Right lung (tissue), 10 donors: ENCODE data around the gene CHRNA1. TPM values are rescaled to one million over a fixed set of nuclear protein-coding genes. Genes with fewer than 3 reads are reported as not detected.
A peak's percentile ranks its signal among the peaks of the same experiment; 100 is the strongest.

Experiments
- DNase-seq, 2 donors: peaks; one replicate each; pipeline ENCODE4 v3.0.0-alpha.2; 2013
- long read RNA-seq, 8 donors: transcript quantifications; one replicate each; lab custom pipeline, GENCODE V29; 2026
- polyA plus RNA-seq, 5 donors: library from polyadenylated mRNA; unstranded; fragments of 120-200 nt; gene quantifications; one replicate each; pipeline versions ENCODE4 v1.2.1 to v1.2.3, GENCODE V29; 2013; ENCODE audit warnings: inconsistent platforms in 1 of 5, low replicate concordance in 1 of 5; ENCODE audit not compliant: insufficient read length in 5 of 5, insufficient read depth in 1 of 5

CHRNA1 gene
- polyA plus RNA-seq, result 1 to 10 TPM in 1 of 5 donors, under 1 TPM in 4; 0.27 to 6.2 (median 0.46) TPM
- long read RNA-seq, donor 1, result 0 reads
- long read RNA-seq, donor 2, result 0 reads
- long read RNA-seq, donor 3, result 0 reads
- long read RNA-seq, donor 4, result 0 reads
- long read RNA-seq, donor 5, result 0 reads
- long read RNA-seq, donor 6, partial matches to known transcripts, result 0 of 1 reads
- long read RNA-seq, donor 6, other reads (novel, unspliced or antisense), result 0 of 1 reads
- long read RNA-seq, donor 7, result 0 reads
- long read RNA-seq, donor 8, result 0 reads

DNA sequence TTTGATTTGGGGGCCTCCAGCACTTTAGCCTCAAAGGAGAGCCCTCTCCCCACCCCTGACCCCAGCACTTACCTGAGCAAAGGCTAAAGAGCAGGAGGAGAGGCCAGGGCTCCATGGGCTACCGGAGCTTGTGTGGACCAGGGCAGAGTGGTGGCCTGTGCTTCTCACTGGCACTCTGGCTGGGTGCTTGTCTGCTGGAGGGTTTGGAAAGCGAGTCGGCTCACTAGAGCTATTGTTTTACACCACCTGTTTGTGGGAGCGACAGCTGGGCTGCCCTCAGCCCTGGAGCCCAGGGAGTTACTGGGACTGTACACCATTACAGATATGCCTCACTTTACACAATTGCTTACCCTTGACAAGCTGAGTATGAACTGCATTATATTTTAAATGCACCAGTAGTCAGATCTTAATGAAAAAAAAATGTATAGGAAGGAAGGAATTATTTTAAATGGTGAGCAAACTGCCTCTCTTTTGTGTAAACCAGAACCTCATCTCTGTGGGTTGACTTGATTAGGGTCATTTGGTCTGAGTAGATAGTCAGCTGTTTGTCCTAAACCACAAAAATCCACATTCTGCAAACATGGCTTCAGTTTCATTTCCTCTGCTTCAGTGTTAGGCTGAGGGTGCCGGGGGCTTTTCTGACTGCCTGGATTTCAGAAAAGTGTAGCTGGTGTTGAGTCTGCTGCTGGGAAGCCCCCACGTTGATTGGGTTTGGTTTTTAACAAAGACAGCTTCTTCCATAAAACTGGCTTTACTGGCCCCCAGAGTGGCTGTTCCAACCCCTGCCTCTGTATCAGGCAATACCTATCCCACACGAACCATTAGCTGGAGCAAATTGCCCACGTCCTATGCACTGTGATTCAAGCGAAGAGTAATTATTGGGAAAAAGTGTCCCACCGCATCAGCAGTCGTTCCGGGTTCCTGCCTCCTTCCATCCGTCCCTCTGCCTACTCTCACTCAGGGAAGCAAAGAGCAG lies at the start of gene CHRNA1:
TSS of gene CHRNA1 (minus strand) at position 193 of the 976 bp plus-strand sequence. CDS start at position 115, 78 bp downstream.
- no peak for DNase-seq

DNA sequence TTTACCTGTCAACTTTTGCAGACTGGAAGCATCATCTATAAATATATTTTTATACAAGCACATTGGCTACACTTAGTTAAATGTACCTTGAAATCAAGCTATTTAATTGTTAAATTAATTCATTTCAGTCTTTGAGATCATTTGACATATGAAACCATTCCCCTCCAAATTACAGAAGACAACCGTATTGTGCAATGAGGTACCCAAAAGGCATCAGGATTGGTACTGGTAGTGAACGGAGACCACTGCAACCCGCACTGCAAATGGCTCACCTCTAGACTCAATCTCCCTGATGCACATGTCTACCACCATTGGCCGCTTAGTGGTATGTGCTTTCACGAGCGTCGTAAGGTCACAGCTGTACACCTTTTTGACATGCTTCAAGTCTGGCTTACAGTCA lies 47.8 kb upstream of the CHRNA1 start:
- DNase-seq, result no peak

DNA sequence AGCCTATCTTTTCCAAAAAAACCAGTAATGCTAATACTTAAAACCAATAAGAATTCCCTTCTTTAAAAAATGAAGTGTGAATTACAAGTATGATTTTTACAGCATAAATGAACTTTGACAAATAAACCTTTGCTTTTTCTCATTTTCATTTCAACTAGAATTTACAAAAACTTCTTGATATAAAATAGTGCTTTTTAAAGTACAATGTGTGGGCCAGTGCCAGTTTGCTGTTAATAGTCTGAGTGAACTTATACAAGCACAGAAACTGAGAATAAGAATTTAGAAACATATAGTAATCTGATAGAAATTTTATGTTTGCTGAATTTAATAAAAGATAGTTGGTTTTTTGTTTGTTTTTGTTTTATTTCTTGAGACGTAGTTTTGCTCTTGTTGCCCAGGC lies 43.7 kb upstream of the CHRNA1 start:
- no peak for DNase-seq

DNA sequence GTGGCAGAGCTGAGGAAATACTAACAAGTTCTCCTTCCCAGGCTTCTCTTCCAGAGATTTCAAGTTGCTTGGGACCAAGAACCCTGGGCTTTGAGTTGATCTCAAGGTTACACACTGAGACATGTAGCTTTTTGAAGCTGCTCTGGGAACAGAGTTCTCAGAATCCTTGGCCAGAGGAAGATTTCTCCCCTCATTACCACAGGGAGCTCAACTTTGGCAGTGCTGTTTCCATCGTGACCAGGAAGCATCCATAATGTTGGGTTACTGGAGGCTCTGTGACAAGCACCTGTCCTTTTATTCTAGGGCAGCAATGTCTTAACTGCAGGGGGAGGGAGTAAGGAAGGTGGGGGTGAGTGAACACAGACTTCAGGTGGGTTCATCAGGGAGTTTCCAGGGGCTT lies 41.5 kb upstream of the CHRNA1 start:
- DNase-seq, result no peak

DNA sequence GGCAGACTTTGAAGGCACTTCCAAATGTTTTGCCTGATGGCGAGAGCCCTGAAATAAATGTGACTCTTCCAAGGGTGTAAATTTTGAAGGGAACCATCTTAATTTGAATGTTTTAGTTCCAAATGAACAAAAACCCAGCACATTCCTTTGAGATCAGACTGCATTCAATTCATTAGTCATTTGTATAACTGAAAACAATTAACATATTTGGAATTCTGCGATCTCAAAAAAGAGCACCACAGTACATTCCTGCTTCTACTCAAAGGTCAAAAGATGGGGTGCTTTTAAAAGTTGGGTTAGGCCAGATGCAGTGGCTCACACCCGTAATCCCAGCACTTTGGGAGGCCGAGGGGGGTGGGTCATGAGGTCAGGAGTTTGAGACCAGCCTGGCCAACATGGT lies 38.2 kb upstream of the CHRNA1 start:
- no peak for DNase-seq

DNA sequence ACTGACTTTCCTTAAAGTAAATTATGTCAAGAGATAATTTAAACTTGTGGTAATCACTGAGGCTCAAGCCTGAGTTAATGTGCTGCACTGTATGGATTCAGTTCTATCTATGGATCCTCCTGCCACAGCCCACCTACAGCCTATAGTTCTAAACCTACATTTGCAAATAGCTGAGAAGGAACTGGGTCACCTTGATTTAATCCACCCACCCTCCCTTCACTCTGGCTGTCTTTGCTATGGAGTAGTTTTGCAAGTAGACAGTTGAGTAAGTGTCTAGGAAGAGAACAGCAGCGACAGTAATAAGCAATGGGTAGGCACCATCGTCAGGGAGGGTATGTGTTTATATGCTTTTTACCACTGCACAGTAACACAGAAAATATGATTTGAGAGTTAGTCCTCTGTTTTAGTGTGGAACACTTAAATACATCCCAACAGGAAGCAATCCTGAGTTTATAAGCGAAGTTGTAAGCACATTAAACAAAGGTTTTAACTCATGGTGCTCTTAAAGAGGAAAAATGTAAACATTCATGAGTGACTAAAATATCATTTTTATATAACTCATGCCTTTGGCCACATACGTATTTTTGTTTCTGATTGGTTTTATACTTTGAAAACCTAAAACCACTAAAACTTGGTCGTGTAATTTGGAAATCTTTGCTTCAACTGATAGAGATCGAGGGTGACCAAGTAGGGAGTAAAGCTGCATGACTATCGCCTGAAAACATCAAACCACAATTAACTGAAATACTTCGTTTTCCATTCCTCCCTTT lies 36.3 kb upstream of the CHRNA1 start:
- DNase-seq, result no peak

DNA sequence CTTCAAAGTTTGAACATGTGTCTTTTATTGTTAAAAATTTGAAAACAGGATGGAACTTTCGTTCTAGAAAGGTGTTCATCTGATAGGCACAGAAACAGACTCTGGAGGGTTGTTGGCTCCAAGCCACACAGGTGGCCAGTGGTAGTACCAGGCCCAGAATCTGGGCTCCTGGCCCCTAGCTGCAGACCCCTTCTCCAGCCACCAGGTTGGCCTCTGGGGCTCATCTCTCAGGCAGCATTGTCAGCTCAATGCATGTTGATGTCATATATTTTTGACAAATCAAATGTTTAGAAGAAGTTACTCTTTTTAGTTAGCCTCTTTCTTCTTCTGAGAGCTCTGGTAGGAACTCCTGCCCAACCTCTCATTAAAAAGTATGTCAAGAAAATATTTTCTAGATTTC lies 34.5 kb upstream of the CHRNA1 start:
- no peak for DNase-seq

DNA sequence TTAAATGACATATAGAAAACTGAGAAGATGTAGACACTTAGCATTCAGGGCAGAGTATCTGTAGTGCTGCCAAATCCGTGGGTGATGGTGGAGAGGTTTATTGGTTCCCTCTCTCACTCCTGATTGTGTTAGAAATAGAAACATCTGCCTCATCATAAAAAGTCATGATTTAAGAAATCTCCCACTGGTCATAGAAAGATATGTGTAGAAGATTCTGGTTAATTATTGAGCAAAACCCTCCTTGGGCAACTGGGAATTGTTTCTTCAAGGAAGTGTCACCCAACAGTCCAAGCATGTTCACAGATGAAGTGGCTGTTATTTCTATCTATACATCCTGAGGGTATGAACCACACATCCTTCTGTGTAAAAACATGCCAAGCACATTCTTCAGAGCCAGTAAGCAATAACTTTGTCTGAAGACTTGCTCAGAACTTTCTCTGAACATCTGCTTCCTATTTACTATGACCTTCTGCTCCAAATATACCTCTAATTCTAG lies 33.6 kb upstream of the CHRNA1 start:
- DNase-seq, result no peak

DNA sequence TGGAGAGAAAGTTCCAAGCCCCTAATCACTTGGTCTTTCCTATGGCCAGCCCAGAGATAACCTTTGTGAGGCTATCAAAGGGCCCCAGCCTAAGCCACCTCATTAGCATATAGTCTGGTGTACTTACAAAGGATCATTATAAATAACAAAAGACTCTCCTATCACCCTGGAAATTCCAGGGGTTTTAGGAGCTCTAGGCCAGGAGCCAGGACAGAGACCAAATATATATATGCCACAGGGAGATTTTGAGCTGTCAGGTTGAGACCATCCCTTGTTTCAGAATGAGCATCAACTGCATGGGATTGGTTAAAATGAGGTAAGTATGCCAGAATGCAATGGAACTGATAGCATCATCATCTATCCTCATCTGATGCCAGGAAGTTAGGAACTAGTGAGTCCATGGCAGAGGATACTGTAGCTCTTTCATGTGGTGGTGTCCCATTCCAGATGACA lies 32.1 kb upstream of the CHRNA1 start:
- DNase-seq, result no peak

DNA sequence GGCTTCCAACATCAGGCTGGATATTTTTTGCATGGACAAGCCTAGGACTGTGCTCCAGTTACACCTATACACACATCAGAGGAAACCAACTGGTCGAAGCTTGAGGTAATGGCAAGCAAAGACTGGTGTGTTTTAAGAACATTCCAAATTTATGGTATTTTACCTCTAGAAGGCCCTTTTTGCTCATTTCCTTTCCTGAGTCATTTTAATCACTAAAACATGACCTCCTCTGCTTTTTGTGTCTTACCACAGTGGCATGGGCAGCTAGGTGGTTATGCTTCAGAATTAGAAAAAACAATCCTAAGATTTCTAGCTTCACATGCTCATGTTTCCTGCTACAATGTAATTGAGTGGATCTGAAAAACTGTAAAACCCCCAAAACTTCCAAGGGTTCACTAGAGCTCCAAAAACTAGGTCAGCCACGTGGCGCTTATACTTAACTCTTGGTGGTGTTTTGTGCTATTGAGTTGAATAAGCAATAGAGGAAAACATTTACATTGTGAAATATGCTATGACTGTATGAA lies 30.6 kb upstream of the CHRNA1 start:
- DNase-seq, result no peak

DNA sequence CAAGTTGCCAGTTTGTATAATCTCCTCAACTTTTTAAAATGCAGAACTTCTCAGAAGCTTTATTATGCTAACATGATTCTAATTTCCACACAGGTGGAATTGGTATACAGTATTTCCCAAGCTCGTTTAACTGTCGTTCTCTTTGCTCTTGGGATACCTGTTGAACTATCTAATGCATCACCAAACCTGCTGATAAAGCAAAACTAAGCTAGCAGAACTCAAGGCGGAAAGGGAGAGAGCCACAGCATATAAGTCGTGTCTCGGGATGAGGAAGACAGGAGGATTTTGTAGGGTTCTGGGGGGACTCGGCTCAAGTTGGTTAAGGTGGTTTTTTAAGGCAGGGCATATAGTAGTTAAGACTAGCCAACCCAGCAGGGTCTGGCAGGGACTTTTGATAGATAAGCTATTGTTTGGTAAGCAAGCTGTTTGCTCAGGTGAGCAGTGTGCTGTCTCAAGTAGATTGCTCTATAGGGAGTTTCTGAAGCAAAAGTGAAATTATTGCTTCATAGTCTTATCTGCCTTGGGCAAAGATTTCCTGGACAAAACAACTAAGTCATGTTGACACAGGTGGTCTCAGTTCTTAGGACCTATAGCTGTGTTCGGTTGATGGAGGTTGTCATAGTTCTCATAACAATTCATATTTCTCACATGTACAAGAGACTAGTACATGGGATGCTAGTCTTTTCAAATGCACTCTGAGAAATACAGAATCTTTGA lies 28.2 kb upstream of the CHRNA1 start:
- DNase-seq, result no peak

DNA sequence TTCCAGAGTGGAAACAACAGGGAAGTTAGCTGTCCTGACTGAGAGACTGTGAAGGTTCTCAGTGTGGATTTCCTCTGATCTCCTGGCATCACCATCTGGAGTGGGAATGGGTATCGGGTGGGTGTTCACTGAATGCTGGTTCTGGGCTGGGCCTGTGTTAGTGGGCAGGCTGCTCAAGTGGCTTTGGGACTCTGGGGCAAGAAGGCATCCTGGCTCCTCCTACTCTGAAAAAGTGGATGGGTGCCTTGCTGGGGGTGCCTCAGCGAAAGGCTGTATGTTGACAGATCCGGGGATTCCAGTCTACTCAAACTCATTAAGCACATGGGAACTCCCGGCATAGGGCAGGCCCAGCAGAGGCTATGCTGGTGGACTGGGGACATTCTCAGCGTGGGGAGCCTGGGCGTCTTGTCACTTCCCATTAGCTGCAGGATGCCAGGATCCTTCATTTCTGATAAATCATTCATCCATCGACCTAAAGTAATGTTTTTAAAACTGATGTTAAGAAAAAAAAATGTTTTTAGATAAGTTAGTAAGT lies 27.5 kb upstream of the CHRNA1 start:
- no peak for DNase-seq

DNA sequence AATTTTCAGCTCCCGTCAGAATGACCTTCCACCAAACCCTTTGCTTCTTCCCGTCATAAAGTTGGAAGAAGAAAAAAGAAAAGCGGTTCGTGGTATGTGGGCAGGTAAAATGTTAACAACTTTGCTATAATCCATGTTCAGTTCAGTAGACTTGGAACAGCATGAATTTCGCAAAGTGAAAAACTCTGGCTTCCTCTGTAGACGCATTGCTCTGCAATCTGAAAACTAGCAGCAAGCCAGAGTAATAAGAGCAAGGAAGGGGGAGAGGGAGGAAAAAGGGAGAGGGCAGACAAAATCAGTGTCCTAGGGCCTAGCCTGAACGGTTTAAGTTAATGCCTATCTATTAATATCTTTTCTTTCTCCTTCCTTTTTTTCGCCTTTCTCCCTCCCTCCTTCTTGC lies 26.7 kb upstream of the CHRNA1 start:
- DNase-seq, result no peak

DNA sequence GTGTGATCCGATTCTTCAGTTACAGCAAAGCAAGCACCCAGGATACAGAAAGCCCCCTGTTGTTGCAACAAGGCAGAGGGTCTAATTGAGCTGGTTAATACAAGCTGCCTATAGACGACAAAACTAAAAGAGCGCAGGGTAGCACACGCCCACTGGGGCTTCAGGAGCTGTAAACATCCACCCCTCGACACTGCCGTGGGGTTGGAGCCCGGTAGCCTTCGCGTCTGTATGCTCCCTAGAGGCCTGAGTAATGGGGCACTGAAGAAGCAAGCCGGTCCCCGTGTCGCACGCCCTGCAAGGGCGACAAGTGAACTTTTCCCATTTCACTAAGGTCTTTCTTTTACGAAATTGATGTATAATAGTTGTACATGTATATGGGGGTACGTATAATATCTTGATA lies 24.7 kb upstream of the CHRNA1 start:
- DNase-seq, result no peak

DNA sequence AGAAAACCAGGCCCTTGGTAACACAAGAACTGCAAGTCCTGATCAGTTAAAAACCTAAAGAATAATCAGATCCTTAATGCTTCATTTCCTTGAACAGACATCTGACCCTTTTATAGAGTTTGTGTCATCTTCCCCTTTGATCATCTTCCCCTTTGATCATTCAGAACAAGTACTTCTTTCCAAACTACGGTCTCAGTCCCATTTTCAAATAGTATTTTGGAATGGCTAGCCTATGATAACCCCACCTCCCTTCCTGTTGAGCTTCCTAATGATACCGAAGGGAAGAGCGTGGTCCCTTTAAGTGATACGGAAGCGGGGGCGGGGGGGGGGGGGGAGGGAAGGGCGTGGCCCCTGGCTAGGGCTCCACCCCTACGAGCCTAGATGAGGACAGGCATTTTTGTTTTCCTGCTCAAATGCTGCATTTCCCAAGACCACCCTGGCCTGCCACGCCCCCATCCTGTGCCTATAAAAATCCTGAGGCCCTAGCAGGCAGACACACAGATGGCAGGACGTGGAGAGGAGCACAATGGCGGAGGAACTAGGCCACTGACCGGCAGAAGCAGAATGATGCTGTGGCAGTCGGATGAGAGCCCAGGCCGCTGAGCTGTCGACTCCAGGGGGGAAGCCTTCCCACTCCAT lies 24.1 kb upstream of the CHRNA1 start:
- no peak for DNase-seq

DNA sequence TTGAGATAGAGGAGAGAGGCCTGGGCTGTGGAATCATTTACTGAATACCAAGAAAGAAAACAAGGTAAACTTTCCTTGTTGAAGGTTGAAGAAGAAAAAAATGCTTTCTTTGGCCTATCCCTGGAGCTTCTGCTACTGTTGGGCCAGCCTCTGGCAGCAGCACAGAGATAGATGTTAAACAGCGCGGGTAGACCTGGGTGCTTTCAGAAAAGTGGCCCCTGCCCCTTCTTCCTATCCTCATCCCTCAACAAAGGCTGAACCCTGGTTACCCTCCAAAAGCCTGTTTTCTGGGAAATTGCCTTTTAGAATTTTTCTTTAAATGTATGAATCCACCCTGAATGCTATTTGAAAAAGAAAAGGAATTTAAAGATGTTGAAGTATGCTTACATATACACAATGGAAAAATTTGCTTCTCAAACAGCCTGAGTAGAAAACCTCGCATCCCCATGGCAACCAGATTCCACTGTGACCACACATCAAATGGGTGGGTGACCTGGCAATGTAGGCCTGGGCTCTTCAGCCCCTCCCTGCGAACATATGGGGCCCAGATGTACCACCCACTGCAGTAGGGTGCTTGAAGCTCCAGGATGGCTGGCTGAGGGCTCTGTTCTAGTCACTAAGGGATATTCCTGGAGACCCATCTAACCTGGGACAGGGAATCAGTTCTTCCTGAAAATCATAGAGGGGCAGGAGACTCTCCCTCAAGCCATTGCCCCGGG lies 23.4 kb upstream of the CHRNA1 start:
- peak; percentile 72 to 73 for DNase-seq

DNA sequence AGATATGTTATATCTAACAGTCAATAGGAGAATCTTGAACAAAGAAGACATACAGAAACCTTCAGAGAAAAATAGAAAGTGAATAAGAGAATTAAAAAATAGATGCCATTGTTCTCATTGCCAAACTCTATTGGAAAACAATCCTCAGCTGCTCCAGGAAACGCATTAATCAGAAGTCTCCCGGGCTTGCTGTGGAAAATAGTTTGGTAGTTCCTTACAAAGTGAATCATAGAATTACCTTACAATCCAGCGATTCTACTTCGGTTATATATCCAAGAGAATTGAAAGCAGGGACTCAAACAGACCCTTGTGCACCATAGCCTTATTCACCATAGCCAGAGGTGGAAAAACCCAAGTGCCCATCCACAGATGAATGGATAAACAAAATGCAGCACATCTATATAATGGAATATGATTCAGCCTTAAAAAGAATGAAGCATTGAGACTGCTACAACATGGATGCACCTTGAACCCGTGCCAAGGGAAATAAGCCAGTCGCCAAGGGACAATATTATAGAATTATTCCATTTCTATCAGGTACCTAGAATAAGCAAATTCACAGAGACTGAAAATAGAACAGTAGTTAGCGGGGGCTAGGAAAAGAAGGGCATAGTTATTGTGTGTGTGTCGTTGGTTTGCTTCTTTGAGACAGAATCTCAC lies 21.9 kb upstream of the CHRNA1 start:
- DNase-seq, result no peak

DNA sequence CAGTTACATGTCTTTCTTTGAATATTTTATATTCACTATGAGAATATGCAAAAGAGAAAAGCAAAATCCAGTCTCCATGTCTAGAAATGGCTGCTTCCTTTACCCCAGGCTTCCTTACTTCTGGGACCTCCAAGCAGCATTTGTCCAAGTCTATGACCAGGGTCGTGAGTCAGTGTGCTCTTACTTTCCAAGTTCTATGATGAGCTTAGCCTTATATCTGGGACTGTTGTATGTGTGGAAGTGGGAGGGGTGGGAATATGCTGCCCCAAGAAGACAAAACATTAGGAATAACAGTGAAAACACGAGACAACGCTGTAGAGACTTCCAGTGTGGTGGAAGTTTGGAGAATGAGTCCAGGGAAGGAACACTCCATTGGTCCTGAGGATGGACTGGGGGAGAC lies 21.2 kb upstream of the CHRNA1 start:
- DNase-seq, result no peak

DNA sequence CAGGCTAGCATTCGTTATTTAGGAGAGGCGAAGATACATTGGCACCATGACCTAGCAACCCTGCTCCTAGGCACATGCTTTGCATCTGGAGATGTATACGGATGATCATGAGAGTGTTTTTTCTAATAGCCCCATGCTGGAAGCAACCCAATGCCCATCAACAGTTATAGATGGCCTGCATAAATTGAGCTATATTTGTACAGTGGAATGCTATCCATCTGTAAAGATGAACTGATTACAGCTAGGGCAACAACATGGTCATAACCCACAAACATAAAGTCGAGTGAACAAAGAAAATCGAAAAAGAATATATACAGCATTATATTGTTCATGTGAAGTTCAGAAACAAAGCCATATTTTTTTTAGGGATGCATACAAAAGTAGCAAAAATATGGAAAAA lies 20.6 kb upstream of the CHRNA1 start:
- no peak for DNase-seq
